Neutrophil (primary cell): ENCODE data around the gene FHL2.

ENCODE experiments used
- H3K27ac ChIP-seq: fragments of 200-600 bp; sonication (generic); 2 replicates; pipeline ENCODE4 v1.5.1; 2016; ENCODE audit warnings: mild to moderate bottlenecking, moderate library complexity
- H3K27me3 ChIP-seq: fragments of 200-600 bp; sonication (generic); 2 replicates; pipeline ENCODE4 v1.6.0; 2016; ENCODE audit warnings: mild to moderate bottlenecking
- H3K36me3 ChIP-seq: fragments of 200-600 bp; sonication (generic); 2 replicates; pipeline ENCODE4 v1.5.1; 2017
- H3K4me1 ChIP-seq, 2 experiments: fragments of 200-600 bp in 1 of 2; sonication (generic) in 1 of 2; 1 replicate in 1 of 2; 2 replicates in 1 of 2; pipeline versions ENCODE4 v1.5.1 to v1.6.1; 2013 to 2016; ENCODE audit warnings: low read depth in 1 of 2, low read length in 1 of 2, mild to moderate bottlenecking in 1 of 2, moderate library complexity in 1 of 2; ENCODE audit not compliant: control insufficient read depth in 1 of 2, insufficient read depth in 1 of 2
- H3K4me3 ChIP-seq, 2 experiments: fragments of 200-600 bp in 1 of 2; sonication (generic) in 1 of 2; 1 replicate in 1 of 2; 2 replicates in 1 of 2; pipeline ENCODE4 v1.5.1; 2013 to 2016; ENCODE audit warnings: low read depth in 1 of 2, low read length in 1 of 2, mild to moderate bottlenecking in 1 of 2, moderate library complexity in 1 of 2
- H3K9me3 ChIP-seq: fragments of 200-600 bp; sonication (generic); 2 replicates; pipeline ENCODE4 v1.5.1; 2016
- TF ChIP-seq, protein P1 (sequence below): fragments of 200-600 bp; sonication (generic); IDR thresholded peaks from 2 replicates; pipeline ENCODE4 v1.5.1; 2016; ENCODE audit warnings: antibody characterized with exemption

The FHL2 gene

DNA sequence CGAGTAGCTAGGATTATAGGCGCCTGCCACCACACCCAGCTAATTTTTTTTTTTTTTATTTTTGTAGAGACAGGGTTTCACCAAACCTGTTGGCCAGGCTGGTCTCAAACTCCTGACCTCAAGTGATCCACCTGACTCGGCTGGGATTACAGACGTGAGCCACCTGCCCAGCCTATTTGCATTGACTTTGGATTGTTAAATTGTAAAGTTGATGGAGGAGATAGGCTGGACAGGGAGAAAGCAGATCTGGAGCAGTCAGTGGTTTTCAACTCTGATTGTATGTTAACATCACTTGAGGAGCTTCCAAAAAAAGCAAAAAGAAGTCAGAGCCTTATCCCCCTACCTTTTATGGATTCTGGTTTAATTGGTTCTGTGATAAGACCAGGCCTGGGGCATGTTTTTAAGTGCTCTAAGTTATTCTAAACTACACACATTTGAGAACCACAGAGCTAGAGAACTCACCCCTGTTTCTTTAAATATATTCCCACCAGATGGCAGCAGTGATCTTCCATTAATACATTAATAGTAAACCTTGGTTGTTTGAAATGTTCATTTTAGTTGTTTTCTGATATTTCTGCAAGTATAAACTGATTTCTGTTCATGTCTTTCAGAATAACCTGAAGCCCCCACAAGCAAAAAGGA lies 54.0 kb downstream of the FHL2 start:
- Histone ChIP-seq H3K9me3 (no peaks in the 10 kb centered on the region), H3K27ac (no peak overlapping the region), H3K4me3 (no peak overlapping the region), H3K27me3 (no peaks in the 10 kb centered on the region), H3K4me1 (no peaks in the 10 kb centered on the region), H3K36me3 (peaks cover 99% of the 10 kb centered on the region)
- TF ChIP-seq, protein P1, sequence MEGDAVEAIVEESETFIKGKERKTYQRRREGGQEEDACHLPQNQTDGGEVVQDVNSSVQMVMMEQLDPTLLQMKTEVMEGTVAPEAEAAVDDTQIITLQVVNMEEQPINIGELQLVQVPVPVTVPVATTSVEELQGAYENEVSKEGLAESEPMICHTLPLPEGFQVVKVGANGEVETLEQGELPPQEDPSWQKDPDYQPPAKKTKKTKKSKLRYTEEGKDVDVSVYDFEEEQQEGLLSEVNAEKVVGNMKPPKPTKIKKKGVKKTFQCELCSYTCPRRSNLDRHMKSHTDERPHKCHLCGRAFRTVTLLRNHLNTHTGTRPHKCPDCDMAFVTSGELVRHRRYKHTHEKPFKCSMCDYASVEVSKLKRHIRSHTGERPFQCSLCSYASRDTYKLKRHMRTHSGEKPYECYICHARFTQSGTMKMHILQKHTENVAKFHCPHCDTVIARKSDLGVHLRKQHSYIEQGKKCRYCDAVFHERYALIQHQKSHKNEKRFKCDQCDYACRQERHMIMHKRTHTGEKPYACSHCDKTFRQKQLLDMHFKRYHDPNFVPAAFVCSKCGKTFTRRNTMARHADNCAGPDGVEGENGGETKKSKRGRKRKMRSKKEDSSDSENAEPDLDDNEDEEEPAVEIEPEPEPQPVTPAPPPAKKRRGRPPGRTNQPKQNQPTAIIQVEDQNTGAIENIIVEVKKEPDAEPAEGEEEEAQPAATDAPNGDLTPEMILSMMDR = no peak

DNA sequence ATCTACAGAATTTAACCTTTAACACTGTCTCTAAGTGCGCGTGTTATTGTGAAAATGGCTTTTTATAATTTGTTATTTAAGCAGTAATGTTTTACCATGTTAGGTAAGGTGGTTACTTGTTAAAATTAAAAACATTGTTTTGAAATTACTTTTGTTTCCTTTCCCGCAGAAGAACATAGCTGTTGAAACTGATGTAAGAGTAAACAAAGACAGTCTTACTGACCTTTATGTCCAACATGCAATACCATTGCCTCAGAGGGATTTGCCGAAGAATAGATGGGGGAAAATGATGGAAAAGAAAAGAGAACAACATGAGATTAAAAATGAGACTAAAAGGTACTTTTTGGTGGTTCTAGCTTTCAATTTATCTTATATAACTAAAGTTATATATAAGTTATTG lies 59.4 kb downstream of the FHL2 start:
- TF ChIP-seq, protein P1 = no peak
- Histone ChIP-seq H3K27me3 (no peaks in the 10 kb centered on the region), H3K36me3 (peaks cover 50% of the 10 kb centered on the region), H3K9me3 (no peaks in the 10 kb centered on the region), H3K4me3 (no peak overlapping the region), H3K27ac (no peak overlapping the region), H3K4me1 (peaks cover 19 to 43% of the 10 kb centered on the region in 2 experiments)

DNA sequence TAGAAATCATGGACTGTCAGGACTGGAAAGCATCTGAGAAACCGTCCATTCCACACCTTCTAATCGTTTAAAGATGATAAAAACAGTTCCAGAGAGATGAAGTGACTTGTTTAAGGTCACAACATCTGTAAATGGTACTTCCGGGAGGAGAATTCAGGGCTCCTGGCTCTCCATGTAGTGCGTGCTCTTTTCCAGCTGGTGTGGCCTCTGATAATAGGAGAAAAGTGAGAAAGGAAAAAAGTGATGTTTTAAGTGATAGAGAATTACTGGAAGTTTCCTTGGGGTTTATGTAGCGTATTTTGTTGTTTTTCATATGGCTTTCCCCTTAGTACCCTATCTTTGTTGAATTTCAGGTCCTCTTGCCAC lies 60.8 kb downstream of the FHL2 start:
- Histone ChIP-seq H3K9me3 (no peaks in the 10 kb centered on the region), H3K4me3 (peak overlapping the region; percentile 95 to 96), H3K36me3 (peaks cover 36% of the 10 kb centered on the region), H3K4me1 (peaks cover 19 to 44% of the 10 kb centered on the region in 2 experiments), H3K27me3 (no peaks in the 10 kb centered on the region), H3K27ac (peak overlapping the region; percentile 95)
- TF ChIP-seq, protein P1 = no peak

DNA sequence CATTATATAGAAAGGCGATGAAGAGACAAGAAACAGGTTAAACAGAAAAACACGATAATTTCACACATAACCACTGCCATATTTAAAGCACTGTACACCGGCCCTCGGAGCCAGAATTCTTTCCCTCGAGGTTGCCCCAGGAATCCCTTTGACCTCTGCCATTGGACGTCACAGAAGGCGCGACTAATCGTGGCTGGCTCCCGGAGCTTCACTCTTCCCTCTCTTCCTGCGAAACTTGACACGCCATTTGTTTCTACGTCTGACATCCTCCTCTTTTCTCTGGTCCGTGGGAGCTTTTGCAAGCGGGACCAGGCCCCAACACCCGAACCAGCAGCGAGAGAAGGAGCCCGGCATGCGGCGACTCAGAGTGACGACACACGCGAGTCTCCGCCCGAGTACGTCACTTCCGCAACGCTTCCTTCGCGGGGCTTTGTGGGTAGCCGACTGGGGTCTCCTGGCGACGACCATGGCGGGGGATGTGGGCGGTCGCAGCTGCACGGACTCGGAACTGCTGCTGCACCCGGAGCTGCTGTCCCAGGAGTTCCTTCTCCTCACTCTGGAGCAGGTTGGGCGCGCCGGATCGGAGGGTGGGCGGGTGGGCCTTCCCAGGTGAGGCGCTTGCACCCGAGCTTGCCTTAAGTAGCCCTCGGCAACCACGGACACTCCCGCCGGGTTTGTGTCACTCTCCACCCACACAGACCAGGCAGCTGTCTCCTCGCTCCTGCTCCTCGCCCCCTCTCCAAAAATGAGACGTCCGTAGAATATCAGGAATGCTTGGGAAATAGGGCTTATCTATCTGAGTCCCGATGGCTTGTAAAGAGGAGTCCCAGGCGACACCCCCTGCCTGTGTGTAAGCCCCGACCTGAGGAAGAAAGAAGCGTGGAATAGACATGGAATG lies 61.5 kb downstream of the FHL2 start, which contains the start of gene C2orf49:
Gene C2orf49, plus strand, starts transcription at position 419 of the 898 bp plus-strand sequence. Its CDS starts 48 bp downstream, at position 467.
- H3K27me3 ChIP-seq = no peaks in the 10 kb centered on the region
- H3K27ac ChIP-seq = peak within 1 kb of the TSS; percentile 95
- peaks cover 30% of the 10 kb centered on the region for H3K36me3 ChIP-seq
- H3K4me1 ChIP-seq = peaks cover 19 to 44% of the 10 kb centered on the region in 2 experiments
- TF ChIP-seq, protein P1 = peak; percentile 21
- H3K9me3 ChIP-seq = no peaks in the 10 kb centered on the region
- H3K4me3 ChIP-seq = peak within 1 kb of the TSS; percentile 95 to 96

DNA sequence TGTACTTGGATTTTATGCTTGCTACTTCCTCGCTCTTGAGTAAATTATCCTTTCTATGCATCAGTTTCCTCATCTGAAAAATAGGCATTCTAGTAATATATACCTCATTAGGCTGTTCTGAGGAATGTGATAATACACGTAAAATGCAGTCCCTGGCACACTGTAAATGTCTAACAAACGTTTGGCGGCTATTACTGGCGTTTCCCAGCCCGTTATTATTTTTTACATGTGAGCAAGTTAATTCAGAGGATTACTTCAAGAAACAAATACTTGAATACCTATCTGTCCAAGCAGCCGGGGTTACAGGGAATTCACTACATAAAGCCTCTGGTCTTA lies 62.1 kb downstream of the FHL2 start:
- peak overlapping the region; percentile 95 to 96 for H3K4me3 ChIP-seq
- TF ChIP-seq, protein P1 = no peak

More for the DNA sequence above, 62.1 kb downstream of the FHL2 start:
- H3K27ac ChIP-seq = peak overlapping the region; percentile 95
- H3K36me3 ChIP-seq = peaks cover 24% of the 10 kb centered on the region
- no peaks in the 10 kb centered on the region for H3K9me3 ChIP-seq
- no peaks in the 10 kb centered on the region for H3K27me3 ChIP-seq
- peaks cover 19 to 44% of the 10 kb centered on the region in 2 experiments for H3K4me1 ChIP-seq
